Heart right ventricle (tissue), 16 donors: Measurements from ENCODE around the gene NXNL1. TPM values are rescaled to one million over a fixed set of nuclear protein-coding genes. Genes with fewer than 3 reads are reported as not detected.

Source experiments
- ATAC-seq, 8 donors: fragments of 200-7000 bp; cut with Tn5 transposase; one replicate each; pipeline ENCODE4 v1.9.1; 2020; ENCODE audit warnings: mild to moderate bottlenecking in 8 of 8, moderate library complexity in 8 of 8, moderate number of reproducible peaks in 1 of 8
- DNase-seq, 2 donors: peaks; one replicate each; pipeline ENCODE4 v3.0.0-alpha.2; 2020
- H3K27ac ChIP-seq, 10 donors: fragments of 200-600 bp; sonication (generic) in 2 of 10; one replicate each; pipeline versions ENCODE4 v1.5.0 to v1.8.0; 2020 to 2022; ENCODE audit warnings: mild to moderate bottlenecking in 3 of 10
- H3K27me3 ChIP-seq, 7 donors: fragments of 200-600 bp; one replicate each; pipeline ENCODE4 v1.8.0; 2021 to 2022; ENCODE audit warnings: mild to moderate bottlenecking in 2 of 7
- H3K36me3 ChIP-seq, 9 donors: fragments of 200-600 bp; sonication (generic) in 1 of 9; one replicate each; pipeline versions ENCODE4 v1.5.0 to v1.8.0; 2020 to 2022; ENCODE audit warnings: mild to moderate bottlenecking in 2 of 9
- H3K4me1 ChIP-seq, 9 donors: fragments of 200-600 bp; sonication (generic) in 1 of 9; one replicate each; pipeline versions ENCODE4 v1.5.0 to v1.8.0; 2020 to 2022; ENCODE audit warnings: mild to moderate bottlenecking in 4 of 9
- H3K4me3 ChIP-seq, 10 donors: fragments of 200-600 bp; sonication (generic) in 2 of 10; one replicate each; pipeline versions ENCODE4 v1.5.0 to v1.8.0; 2020 to 2022; ENCODE audit warnings: mild to moderate bottlenecking in 7 of 10, moderate library complexity in 2 of 10
- H3K9me3 ChIP-seq, 11 donors: fragments of 200-600 bp in 10 of 11; sonication (generic) in 2 of 11; one replicate each; pipeline versions ENCODE4 v1.5.0 to v1.8.0; 2013 to 2022; ENCODE audit warnings: mild to moderate bottlenecking in 2 of 11, control low read depth in 1 of 11, moderate library complexity in 1 of 11
- WGBS, 2 donors: extraction: QIAGEN DNeasy Blood & Tissue Kit; methylation state at CpG; one replicate each; pipeline ENCODE4 v1.1.7; 2013; ENCODE audit warnings: inconsistent platforms in 1 of 2; 5-methylcytosine and 5-hydroxymethylcytosine counted together
- intact Hi-C, 10 donors: fragments of 100-400 bp; cut with DNase I; formaldehyde crosslinking; loops; one replicate each; pipeline versions ENCODE4 v1.11.1 to v1.14.2; 2022
- polyA plus RNA-seq, 2 donors: library from polyadenylated mRNA; stranded (reverse); fragments of 200-250 nt; gene quantifications; one replicate each; pipeline ENCODE4 v1.2.3, GENCODE V29; 2013
- total RNA-seq, 10 donors: library from RNA; stranded (reverse); fragmentation: NEBNext Ultra II Directional in 3 of 10; extraction: Animal tissue kit (Norgen Biotek cat#: 25700) in 3 of 10; gene quantifications; one replicate each; pipeline versions ENCODE4 v1.2.1 to v1.2.4, GENCODE V29; 2021 to 2023
- TF ChIP-seq, protein P1 (sequence below), 9 donors: fragments of 200-600 bp; sonication (generic) in 2 of 9; IDR thresholded peaks; one replicate each; pipeline versions ENCODE4 v1.5.0 to v1.8.0; 2021 to 2022; ENCODE audit warnings: antibody characterized with exemption in 9 of 9, mild to moderate bottlenecking in 5 of 9, moderate library complexity in 1 of 9
- donor health status: Arrhythmogenic right ventricular cardiomyopathy.
- donor health status: ischemic (EF 13 %, LVEDD 7.1; RV severe dilation, severe dysfunction).
- donor health status: healthy with polysubstance abuse.
- donor health status: DM: no; HTN: yes; CAD: no.
- donor health status: DM: no; HTN: no; CAD: no.
- donor health status: ischemic (EF 25% LVEDD 6.9; RV normal size, moderate dysfunction).
- donor health status: ischemic (EF 25% LVEDD 5.7; RV mildly dilated, moderate dysfunction).
- donor health status: healthy.
- donor health status: DM: yes; HTN: yes; CAD: no.
- donor health status: Ischemic cardiomyopathy.
- donor health status: ischemic (EF 35%, LVEDD 5.7; RV mildly dilated, moderate dysfunction).
- donor health status: nonischemic (EF 11% LVEDD 7.7; RV severe dilation, severe dysfunction).
- donor health status: DM: yes; HTN: yes; CAD: no.
- donor health status: PGD.
- donor health status: ischemic (EF 29% LVEDD 5.4; RV normal size, mild dysfunction).
- donor health status: nonischemic (EF 23%, LVEDD 6.1; RV moderate dilation, normal function).

NXNL1 gene
- total and polyA plus RNA-seq, 12 donors: 0.42 to 1.1 (median 0.58) TPM; not detected in 7

DNA sequence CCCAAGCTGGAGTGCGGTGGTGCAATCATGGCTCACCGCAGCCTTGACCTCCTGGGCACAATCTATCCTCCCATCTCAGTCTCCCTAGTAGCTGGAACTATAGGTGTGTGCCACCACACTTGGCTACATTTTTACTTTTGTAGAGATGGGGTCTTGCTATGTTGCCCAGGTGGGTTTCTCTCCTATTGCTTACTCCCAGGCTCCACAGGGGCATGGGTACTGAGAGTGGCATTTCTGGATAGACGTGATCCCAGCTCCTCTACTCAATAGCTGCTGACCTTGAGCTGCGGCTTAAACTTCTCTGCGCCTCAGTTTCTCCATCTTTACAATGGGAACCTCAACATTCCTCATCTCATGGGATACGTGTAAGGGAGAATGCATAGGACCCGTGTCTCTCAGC lies 29.3 kb downstream of the NXNL1 start:
- no peak overlapping the region for H3K27ac ChIP-seq
- intact Hi-C loops: loop anchor here in 1 of 10 donors (5.0 kb wide), 1 partner anchor 361 kb away; no protein-coding TSS in a partner anchor
- H3K36me3 ChIP-seq: peaks cover 0 to 8% (median 0%) of the 10 kb centered on the region in 9 donors
- peaks cover 0 to 5% (median 0%) of the 10 kb centered on the region in 11 donors for H3K9me3 ChIP-seq
- 92 to 93% methylated on average over 7 of the region's 7 CpGs for WGBS, 2 donors
- TF ChIP-seq, protein P1, sequence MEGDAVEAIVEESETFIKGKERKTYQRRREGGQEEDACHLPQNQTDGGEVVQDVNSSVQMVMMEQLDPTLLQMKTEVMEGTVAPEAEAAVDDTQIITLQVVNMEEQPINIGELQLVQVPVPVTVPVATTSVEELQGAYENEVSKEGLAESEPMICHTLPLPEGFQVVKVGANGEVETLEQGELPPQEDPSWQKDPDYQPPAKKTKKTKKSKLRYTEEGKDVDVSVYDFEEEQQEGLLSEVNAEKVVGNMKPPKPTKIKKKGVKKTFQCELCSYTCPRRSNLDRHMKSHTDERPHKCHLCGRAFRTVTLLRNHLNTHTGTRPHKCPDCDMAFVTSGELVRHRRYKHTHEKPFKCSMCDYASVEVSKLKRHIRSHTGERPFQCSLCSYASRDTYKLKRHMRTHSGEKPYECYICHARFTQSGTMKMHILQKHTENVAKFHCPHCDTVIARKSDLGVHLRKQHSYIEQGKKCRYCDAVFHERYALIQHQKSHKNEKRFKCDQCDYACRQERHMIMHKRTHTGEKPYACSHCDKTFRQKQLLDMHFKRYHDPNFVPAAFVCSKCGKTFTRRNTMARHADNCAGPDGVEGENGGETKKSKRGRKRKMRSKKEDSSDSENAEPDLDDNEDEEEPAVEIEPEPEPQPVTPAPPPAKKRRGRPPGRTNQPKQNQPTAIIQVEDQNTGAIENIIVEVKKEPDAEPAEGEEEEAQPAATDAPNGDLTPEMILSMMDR (IDR thresholded peaks at IDR 0.05): no peak
- H3K4me3 ChIP-seq: no peak overlapping the region
- H3K27me3 ChIP-seq: no peaks in the 10 kb centered on the region
- no peaks in the 10 kb centered on the region for H3K4me1 ChIP-seq
- DNase-seq (no peak), ATAC-seq (no peak)

DNA sequence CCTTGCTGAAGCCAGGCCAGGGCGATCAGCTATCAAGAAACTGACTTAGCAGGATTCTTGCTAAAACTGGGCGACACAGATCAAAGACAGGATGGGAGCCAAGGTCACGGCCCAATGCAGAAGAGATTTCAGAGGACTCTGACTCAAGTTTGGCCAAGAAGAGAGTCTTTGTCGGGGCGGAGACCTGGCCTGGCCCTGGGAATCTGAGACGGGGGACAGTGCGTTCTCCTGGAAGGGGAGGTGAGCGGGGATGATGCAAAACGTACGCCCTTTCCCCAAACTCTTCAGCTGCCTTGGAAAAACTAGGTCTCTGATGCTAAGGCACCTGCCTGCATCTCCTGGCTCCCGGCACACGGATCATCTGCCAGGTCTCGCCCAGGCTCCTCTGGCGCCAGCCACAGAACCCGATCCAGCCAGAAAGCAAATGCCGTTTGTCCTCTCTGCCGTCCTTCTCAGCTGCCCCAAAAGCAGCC lies 31.0 kb downstream of the NXNL1 start:
- DNase-seq (no peak), ATAC-seq (no peak)

DNA sequence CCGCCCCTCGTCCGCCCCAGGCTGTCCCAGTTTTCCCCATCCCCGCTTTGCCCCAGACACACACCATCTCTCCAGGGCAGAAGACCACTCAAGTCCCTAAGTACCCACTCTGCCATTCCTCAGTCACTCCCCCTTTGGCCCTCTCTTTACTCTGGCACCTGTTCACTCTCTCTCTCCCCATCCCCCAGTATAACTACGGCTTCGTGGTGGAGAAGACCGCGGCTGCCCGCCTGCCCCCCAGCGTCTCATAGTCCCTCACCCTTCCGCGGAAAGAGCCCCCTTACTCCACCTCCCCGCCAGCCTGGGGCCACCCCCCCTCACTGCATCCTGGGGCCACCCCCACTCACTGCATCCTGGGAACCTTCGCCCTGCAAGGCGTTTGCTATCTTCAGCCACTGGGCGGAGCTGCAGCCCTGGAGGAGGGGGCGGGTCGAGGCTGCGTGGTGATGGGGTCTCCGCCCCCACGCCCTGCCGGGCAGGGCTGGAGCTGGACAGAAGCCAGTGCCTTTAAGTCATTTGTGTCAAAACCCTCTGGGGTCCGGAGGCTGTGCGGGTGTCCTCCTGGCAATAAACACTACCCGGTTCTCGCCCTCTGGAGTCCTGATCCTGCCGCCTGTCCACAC lies 35.9 kb downstream of the NXNL1 start:
- DNase-seq (peak in 1 of 2 donors; percentile 34), ATAC-seq (peak in 4 of 8 donors; percentile 27 to 53 (median 42))
- Histone ChIP-seq H3K4me1 (peaks cover 0 to 16% (median 9%) of the 10 kb centered on the region in 9 donors), H3K9me3 (no peaks in the 10 kb centered on the region), H3K27me3 (no peaks in the 10 kb centered on the region), H3K27ac (no peak overlapping the region), H3K4me3 (no peak overlapping the region), H3K36me3 (peaks cover 0 to 23% (median 0%) of the 10 kb centered on the region in 9 donors)
- 25 to 32% methylated on average over 27 of the region's 27 CpGs for WGBS, 2 donors
- intact Hi-C loops: no loop called here
- TF ChIP-seq, protein P1 (IDR thresholded peaks at IDR 0.05): peak in 7 of 9 donors; percentile 24 to 51 (median 38)

More for the DNA sequence above, 31.0 kb downstream of the NXNL1 start:
- Histone ChIP-seq H3K27ac (no peak overlapping the region), H3K4me3 (no peak overlapping the region), H3K9me3 (no peaks in the 10 kb centered on the region), H3K36me3 (no peaks in the 10 kb centered on the region), H3K4me1 (peaks cover 0 to 5% (median 0%) of the 10 kb centered on the region in 9 donors), H3K27me3 (no peaks in the 10 kb centered on the region)
- TF ChIP-seq, protein P1 (IDR thresholded peaks at IDR 0.05): no peak
- 59 to 65% methylated on average over 17 of the region's 17 CpGs for WGBS, 2 donors
- intact Hi-C loops: loop anchor here in 1 of 10 donors (5.0 kb wide), 1 partner anchor 363 kb away; no protein-coding TSS in a partner anchor

DNA sequence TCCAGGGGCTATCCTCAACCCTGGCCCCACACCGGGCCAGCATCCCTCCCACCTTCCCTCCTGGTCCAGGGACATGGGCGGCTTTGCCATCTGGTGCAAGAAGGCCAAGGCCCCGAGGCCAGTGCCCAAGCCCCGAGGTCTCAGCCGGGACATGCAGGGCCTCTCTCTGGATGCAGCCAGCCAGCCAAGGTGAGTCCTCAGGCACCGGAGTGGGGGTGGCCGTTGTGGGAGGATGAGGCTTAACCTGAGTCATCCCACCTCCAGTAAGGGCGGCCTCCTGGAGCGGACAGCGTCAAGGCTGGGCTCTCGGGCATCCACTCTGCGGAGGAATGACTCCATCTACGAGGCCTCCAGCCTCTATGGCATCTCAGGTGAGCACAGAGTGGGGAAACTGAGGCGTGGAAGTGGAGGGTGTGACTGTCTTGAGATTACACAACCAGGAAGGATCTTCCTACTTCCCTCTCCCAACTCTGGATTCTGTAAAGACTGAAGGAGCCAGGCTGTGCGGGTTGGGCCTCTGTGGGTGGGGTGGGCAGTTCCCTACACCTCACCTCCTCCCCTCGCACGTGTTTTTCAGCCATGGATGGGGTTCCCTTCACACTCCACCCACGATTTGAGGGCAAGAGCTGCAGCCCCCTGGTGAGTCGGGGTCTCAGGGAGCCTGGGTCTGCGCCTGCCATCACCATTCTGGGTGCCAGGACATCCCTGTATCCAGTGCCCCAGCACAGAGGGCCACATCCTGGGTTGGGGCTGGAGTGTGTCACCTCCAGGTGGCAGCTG lies 37.1 kb downstream of the NXNL1 start:
- DNase-seq: no peak
- no peak overlapping the region for H3K4me3 ChIP-seq
- TF ChIP-seq, protein P1 (IDR thresholded peaks at IDR 0.05): no peak
- H3K36me3 ChIP-seq: peaks cover 0 to 23% (median 0%) of the 10 kb centered on the region in 9 donors
- no peaks in the 10 kb centered on the region for H3K9me3 ChIP-seq
- ATAC-seq: no peak
- 95% methylated on average over 20 of the region's 20 CpGs for WGBS, 2 donors
- H3K27ac ChIP-seq: no peak overlapping the region
- H3K4me1 ChIP-seq: peaks cover 0 to 22% (median 15%) of the 10 kb centered on the region in 9 donors
- intact Hi-C loops: no loop called here
- no peaks in the 10 kb centered on the region for H3K27me3 ChIP-seq
